Activated CD8-positive, alpha-beta memory T cell treated with anti-CD3 and anti-CD28 coated beads, Interleukin-2, amount 10 ng/mL, durations not matched to agents 7 days and 5 days (primary cell): Measurements from ENCODE around the gene TBX10. TPM values are rescaled to one million over a fixed set of nuclear protein-coding genes. Genes with fewer than 3 reads are reported as not detected.
"Not testable (repeated sequence)": the region's sequence is repeated elsewhere in the genome, so short reads cannot be mapped to it uniquely, and the experiment has no call there.

Experiments used
- ATAC-seq: fragments of 150-1000 bp; cut with Tn5 transposase; one replicate; pipeline ENCODE4 v1.10.0; 2021; ENCODE audit warnings: moderate library complexity
- CTCF ChIA-PET: fragments of 350-600 bp; sonication (Branson Sonifier 250); formaldehyde crosslinking; loops from one replicate; lab custom pipeline; 2021; ENCODE audit warnings: antibody characterized with exemption; lab: Charles Lee
- DNase-seq: peaks from one replicate; pipeline ENCODE4 v3.0.0-alpha.2; 2020
- H3K27ac Mint-ChIP-seq: one replicate; pipeline ENCODE4 v1.8.0; 2021; ENCODE audit warnings: mild to moderate bottlenecking, mixed read lengths
- H3K27me3 Mint-ChIP-seq: one replicate; pipeline ENCODE4 v1.8.0; 2021; ENCODE audit warnings: mixed read lengths
- H3K36me3 Mint-ChIP-seq: one replicate; pipeline ENCODE4 v1.8.0; 2021; ENCODE audit warnings: mild to moderate bottlenecking, mixed read lengths
- H3K4me1 Mint-ChIP-seq: one replicate; pipeline ENCODE4 v1.8.0; 2021; ENCODE audit warnings: mixed read lengths
- H3K4me3 Mint-ChIP-seq: one replicate; pipeline ENCODE4 v1.8.0; 2021; ENCODE audit warnings: mild to moderate bottlenecking, moderate library complexity, mixed read lengths
- H3K9me3 Mint-ChIP-seq: one replicate; pipeline ENCODE4 v1.8.0; 2022; ENCODE audit warnings: low read depth, mixed read lengths
- total RNA-seq, 2 experiments: library from RNA; stranded (reverse); gene quantifications; one replicate each; pipeline ENCODE4 v1.2.3, GENCODE V29; 2021

The TBX10 gene
- total RNA-seq, 2 experiments from 2014 or later = not detected

DNA sequence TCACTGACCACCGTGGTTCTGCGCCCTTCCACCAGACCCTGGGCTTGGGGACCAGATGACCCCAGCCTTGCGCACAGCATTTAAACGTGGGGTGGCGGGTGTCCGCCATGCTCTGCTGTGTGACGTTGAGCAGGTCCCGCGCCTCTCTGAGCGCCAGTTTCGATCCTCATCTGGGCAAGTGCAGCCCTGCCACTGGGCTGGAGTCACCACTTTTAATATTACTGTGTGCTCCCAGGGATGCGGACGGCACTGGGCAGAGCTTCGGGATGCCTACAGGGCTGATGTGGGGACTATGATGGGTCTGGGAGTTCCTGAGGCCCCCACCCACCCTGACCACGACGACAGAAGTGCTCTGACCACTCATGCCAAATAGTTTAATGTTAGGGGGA, 8.6 kb downstream of the TBX10 start:
- CTCF ChIA-PET = interaction anchor here (1.3 to 8.4 kb wide), 11 partner anchors 8 to 278 kb away, joined by 3 to 157 read pairs (median 16); partner anchors contain the start of genes ACY3, POLD4 and TBX10
- H3K9me3 Mint-ChIP-seq = no peaks in the 10 kb centered on the region
- ATAC-seq = no peak
- peaks cover 13% of the 10 kb centered on the region for H3K4me1 Mint-ChIP-seq
- peak overlapping the region; percentile 86 for H3K27ac Mint-ChIP-seq
- H3K36me3 Mint-ChIP-seq = no peaks in the 10 kb centered on the region
- H3K4me3 Mint-ChIP-seq = peak overlapping the region; percentile 76
- no peak for DNase-seq
- H3K27me3 Mint-ChIP-seq = no peaks in the 10 kb centered on the region

- peak; percentile 76 for ATAC-seq
- H3K27ac Mint-ChIP-seq = peak overlapping the region; percentile 87
- H3K4me1 Mint-ChIP-seq = peaks cover 13% of the 10 kb centered on the region
- CTCF ChIA-PET = interaction anchor here (0.7 to 8.4 kb wide), 23 partner anchors 9 to 293 kb away, joined by 3 to 157 read pairs (median 8); partner anchors contain the start of genes ACY3, GSTP1, POLD4 and TBX10
- H3K4me3 Mint-ChIP-seq = peak overlapping the region; percentile 76
- peak; percentile 99 for DNase-seq
- no peaks in the 10 kb centered on the region for H3K9me3 Mint-ChIP-seq
- H3K27me3 Mint-ChIP-seq = no peaks in the 10 kb centered on the region
- no peaks in the 10 kb centered on the region for H3K36me3 Mint-ChIP-seq
These were observed 9.2 kb downstream of the TBX10 start for GRCh38 chr11:67630228-67630942.

GRCh38 chr11:67629386-67630227, 10.0 kb downstream of the TBX10 start, which contains the start of gene NUDT8:
NUDT8 (minus strand) TSS chr11:67629937; CDS start chr11:67629911, 26 bp downstream.
- peak; percentile 94 for DNase-seq
- Mint-ChIP-seq H3K27me3 (no peaks in the 10 kb centered on the region), H3K4me1 (peaks cover 13% of the 10 kb centered on the region), H3K27ac (peak within 1 kb of the TSS; percentile 87), H3K9me3 (no peaks in the 10 kb centered on the region), H3K4me3 (peak within 1 kb of the TSS; percentile 76), H3K36me3 (no peaks in the 10 kb centered on the region)
- ATAC-seq = peak; percentile 67
- CTCF ChIA-PET = interaction anchor here (0.7 to 8.4 kb wide), 34 partner anchors 10 to 992 kb away, joined by 3 to 157 read pairs (median 6); partner anchors contain the start of genes ACY3, GSTP1, POLD4 and TBX10

GRCh38 chr11:67628710-67629385, 10.7 kb downstream of the TBX10 start:
- Mint-ChIP-seq H3K27ac (peak overlapping the region; percentile 33), H3K9me3 (no peaks in the 10 kb centered on the region), H3K4me1 (peaks cover 13% of the 10 kb centered on the region), H3K27me3 (no peaks in the 10 kb centered on the region), H3K36me3 (no peaks in the 10 kb centered on the region), H3K4me3 (peak overlapping the region; percentile 76)
- ATAC-seq = no peak
- CTCF ChIA-PET = interaction anchor here (0.9 to 8.4 kb wide), 33 partner anchors 9 to 991 kb away, joined by 3 to 157 read pairs (median 6); partner anchors contain the start of genes ACY3, GSTP1, POLD4 and TBX10
- DNase-seq = no peak

- Mint-ChIP-seq H3K36me3 (no peaks in the 10 kb centered on the region), H3K9me3 (no peaks in the 10 kb centered on the region), H3K27ac (no peak overlapping the region), H3K4me3 (no peak overlapping the region), H3K27me3 (no peaks in the 10 kb centered on the region), H3K4me1 (peaks cover 13% of the 10 kb centered on the region)
- no peak for DNase-seq
- ATAC-seq = no peak
- CTCF ChIA-PET = interaction anchor here (1.0 to 8.4 kb wide), 18 partner anchors 8 to 990 kb away, joined by 3 to 157 read pairs (median 12); partner anchors contain the start of genes ACY3, GSTP1 and TBX10
These were observed 11.5 kb downstream of the TBX10 start for GRCh38 chr11:67627812-67628624.

GRCh38 chr11:67627441-67627811, 12.1 kb downstream of the TBX10 start:
- Mint-ChIP-seq H3K27me3 (no peaks in the 10 kb centered on the region), H3K4me1 (peaks cover 13% of the 10 kb centered on the region), H3K4me3 (no peak overlapping the region), H3K9me3 (no peaks in the 10 kb centered on the region), H3K27ac (peak overlapping the region; percentile 26), H3K36me3 (no peaks in the 10 kb centered on the region)
- CTCF ChIA-PET = interaction anchor here (1.1 to 8.4 kb wide), 5 partner anchors 11 to 86 kb away, joined by 5 to 157 read pairs (median 111); partner anchors contain the start of gene ACY3
- ATAC-seq = no peak
- no peak for DNase-seq

GRCh38 chr11:67626970-67627369, 12.6 kb downstream of the TBX10 start:
- CTCF ChIA-PET = interaction anchor here (0.6 to 8.4 kb wide), 6 partner anchors 11 to 46 kb away, joined by 3 to 157 read pairs (median 58); partner anchors contain the start of gene ACY3
- no peaks in the 10 kb centered on the region for H3K36me3 Mint-ChIP-seq
- peaks cover 13% of the 10 kb centered on the region for H3K4me1 Mint-ChIP-seq
- no peak overlapping the region for H3K27ac Mint-ChIP-seq
- DNase-seq = no peak
- no peaks in the 10 kb centered on the region for H3K9me3 Mint-ChIP-seq
- H3K4me3 Mint-ChIP-seq = no peak overlapping the region
- H3K27me3 Mint-ChIP-seq = no peaks in the 10 kb centered on the region
- ATAC-seq = no peak

- not testable (repeated sequence) for H3K27ac Mint-ChIP-seq, ATAC-seq, H3K4me3 Mint-ChIP-seq, H3K27me3 Mint-ChIP-seq, H3K36me3 Mint-ChIP-seq, H3K9me3 Mint-ChIP-seq, DNase-seq
- CTCF ChIA-PET = interaction anchor here (0.6 to 8.4 kb wide), 5 partner anchors 11 to 47 kb away, joined by 3 to 157 read pairs (median 5); partner anchors contain the start of gene ACY3
- peaks cover 13% of the 10 kb centered on the region for H3K4me1 Mint-ChIP-seq
These were observed 13.3 kb downstream of the TBX10 start for GRCh38 chr11:67626131-67626833.

DNA sequence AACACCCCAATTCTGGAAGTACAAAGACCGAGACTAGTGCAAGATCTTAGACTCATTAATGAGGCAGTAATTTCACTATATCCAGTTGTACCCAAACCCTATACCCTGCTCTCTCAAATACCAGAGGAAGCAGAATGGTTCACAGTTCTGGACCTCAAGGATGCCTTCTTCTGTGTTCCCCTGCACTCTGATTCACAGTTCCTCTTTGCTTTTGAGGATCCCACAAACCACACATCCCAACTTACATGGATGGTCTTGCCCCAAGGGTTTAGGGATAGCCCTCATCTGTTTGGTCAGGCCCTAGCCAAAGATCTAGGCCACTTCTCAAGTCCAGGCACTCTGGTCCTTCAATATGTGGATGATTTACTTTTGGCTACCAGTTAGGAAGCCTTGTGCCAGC, 15.8 kb downstream of the TBX10 start:
- CTCF ChIA-PET = interaction anchor here (0.8 to 1.0 kb wide), 2 partner anchors 10 kb away, joined by 3 read pairs; no protein-coding TSS in a partner anchor
- H3K27ac Mint-ChIP-seq, H3K4me3 Mint-ChIP-seq: not testable (repeated sequence)

GRCh38 chr11:67622905-67623304, 16.7 kb downstream of the TBX10 start:
- CTCF ChIA-PET = interaction anchor here (0.8 kb wide), 1 partner anchor 9 kb away, joined by 3 read pairs; no protein-coding TSS in a partner anchor
- not testable (repeated sequence) for ATAC-seq, H3K27ac Mint-ChIP-seq, H3K4me1 Mint-ChIP-seq, H3K36me3 Mint-ChIP-seq, H3K27me3 Mint-ChIP-seq, H3K9me3 Mint-ChIP-seq, H3K4me3 Mint-ChIP-seq, DNase-seq

More for the DNA sequence above, 15.8 kb downstream of the TBX10 start:
- not testable (repeated sequence) for H3K9me3 Mint-ChIP-seq, H3K4me1 Mint-ChIP-seq, H3K36me3 Mint-ChIP-seq, DNase-seq, H3K27me3 Mint-ChIP-seq, ATAC-seq

DNA sequence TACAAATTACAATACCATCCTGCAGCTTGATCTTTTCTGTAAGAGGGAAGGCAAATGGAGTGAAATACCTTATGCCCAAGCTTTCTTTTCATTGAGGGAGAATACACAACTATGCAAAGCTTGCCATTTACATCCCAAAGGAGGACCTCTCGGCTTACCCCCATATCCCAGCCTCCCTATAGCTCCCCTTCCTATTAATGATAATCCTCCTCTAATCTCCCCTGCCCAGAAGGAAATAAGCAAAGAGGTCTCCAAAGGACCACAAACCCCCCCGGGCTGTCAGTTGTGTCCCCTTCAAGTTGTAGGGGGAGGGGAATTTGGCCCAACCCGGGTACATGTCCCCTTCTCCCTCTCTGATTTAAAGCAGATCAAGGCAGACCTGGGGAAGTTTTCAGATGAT, 17.6 kb downstream of the TBX10 start:
- H3K9me3 Mint-ChIP-seq, H3K36me3 Mint-ChIP-seq, H3K4me3 Mint-ChIP-seq, H3K4me1 Mint-ChIP-seq, ATAC-seq, H3K27ac Mint-ChIP-seq, H3K27me3 Mint-ChIP-seq, DNase-seq, CTCF ChIA-PET: not testable (repeated sequence)
